Measurements from ENCODE around the gene FAM3A.
"Not testable (repeated sequence)": the region's sequence is repeated elsewhere in the genome, so short reads cannot be mapped to it uniquely, and the experiment has no call there.

FAM3A gene

GRCh38 chrX:154515966-154516655 is at the start of gene FAM3A:
TSS of gene FAM3A (minus strand) at chrX:154516232. CDS start at chrX:154515772, 460 bp downstream.
- peak within 1 kb of the TSS; percentile 65 for H3K4me3 ChIP-seq (ENCODE audit: control insufficient read depth, low read depth, low read length)
- TF ChIP-seq, protein P1, sequence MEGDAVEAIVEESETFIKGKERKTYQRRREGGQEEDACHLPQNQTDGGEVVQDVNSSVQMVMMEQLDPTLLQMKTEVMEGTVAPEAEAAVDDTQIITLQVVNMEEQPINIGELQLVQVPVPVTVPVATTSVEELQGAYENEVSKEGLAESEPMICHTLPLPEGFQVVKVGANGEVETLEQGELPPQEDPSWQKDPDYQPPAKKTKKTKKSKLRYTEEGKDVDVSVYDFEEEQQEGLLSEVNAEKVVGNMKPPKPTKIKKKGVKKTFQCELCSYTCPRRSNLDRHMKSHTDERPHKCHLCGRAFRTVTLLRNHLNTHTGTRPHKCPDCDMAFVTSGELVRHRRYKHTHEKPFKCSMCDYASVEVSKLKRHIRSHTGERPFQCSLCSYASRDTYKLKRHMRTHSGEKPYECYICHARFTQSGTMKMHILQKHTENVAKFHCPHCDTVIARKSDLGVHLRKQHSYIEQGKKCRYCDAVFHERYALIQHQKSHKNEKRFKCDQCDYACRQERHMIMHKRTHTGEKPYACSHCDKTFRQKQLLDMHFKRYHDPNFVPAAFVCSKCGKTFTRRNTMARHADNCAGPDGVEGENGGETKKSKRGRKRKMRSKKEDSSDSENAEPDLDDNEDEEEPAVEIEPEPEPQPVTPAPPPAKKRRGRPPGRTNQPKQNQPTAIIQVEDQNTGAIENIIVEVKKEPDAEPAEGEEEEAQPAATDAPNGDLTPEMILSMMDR (conservative IDR thresholded peaks at IDR 0.05; ENCODE audit: control insufficient read depth, insufficient read depth, low read depth, low read length) = no peak
- peak; percentile 83 for DNase-seq (ENCODE audit: low read depth)

- H3K4me3 ChIP-seq (ENCODE audit: control insufficient read depth, low read depth, low read length); DNase-seq (ENCODE audit: low read depth): not testable (repeated sequence)
Observed at GRCh38 chrX:154562295-154562694, 46.3 kb upstream of the FAM3A start.

- DNase-seq (ENCODE audit: low read depth) = not testable (repeated sequence)
Observed at GRCh38 chrX:154560326-154560725, 44.3 kb upstream of the FAM3A start.

GRCh38 chrX:154558896-154559295 is 42.9 kb upstream of the FAM3A start:
- H3K4me3 ChIP-seq (ENCODE audit: control insufficient read depth, low read depth, low read length); DNase-seq (ENCODE audit: low read depth): not testable (repeated sequence)

More at GRCh38 chrX:154560326-154560725, 44.3 kb upstream of the FAM3A start:
- not testable (repeated sequence) for H3K4me3 ChIP-seq (ENCODE audit: control insufficient read depth, low read depth, low read length)

- not testable (repeated sequence) for H3K4me3 ChIP-seq (ENCODE audit: control insufficient read depth, low read depth, low read length); DNase-seq (ENCODE audit: low read depth)
Observed at GRCh38 chrX:154558060-154558690, 42.1 kb upstream of the FAM3A start.

DNA sequence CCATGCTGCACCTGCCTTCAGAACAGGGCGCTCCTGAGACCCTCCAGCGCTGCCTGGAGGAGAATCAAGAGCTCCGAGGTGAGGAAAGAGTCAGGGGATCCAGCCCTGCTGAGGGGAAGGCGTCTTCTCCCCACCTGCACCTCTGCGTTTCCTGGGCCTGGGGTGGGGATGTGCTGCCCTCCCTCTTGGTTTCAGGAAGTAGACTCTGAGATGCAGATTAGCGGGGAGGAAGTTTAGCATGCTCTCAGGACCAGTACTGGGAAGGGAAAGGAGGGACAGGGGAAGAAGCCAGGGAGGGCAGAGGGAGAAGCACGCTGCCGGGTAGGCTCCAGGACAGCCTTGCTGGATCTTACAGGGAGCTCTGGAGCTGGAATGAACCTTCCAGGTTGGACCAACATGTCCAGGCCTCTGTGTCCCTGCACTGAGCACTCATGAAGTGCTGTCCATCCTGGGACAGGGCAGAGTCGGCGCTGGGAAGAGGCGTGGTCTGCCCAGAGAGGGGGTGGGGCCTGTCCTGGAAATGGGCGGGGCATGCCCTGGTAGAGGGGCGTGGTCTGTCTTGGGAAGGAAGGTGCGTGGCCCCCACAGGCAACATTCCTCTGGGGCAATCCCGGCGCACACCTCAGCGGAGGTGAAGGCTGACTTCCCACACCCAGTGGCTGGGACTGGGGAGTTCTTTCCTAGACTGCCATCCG is 36.2 kb upstream of the FAM3A start:
- H3K4me3 ChIP-seq (ENCODE audit: control insufficient read depth, low read depth, low read length); DNase-seq (ENCODE audit: low read depth): not testable (repeated sequence)

DNA sequence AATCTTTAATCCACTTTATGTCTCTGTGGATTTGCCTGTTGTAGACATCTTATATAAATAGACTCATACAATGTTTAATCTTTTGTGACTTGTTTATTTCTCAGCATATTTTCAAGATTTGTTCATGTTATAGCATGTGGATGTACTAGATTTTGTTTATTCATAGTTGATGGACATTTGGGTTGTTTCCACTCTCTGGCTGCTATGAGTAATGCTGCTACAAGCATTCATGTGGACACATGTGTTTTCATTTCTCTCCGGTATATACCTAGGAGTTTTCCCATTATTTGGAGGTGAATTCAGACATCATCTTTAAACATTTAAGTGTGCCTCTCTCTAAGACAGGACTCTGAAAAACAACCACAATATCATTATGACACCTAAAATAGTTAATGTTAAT is 33.7 kb upstream of the FAM3A start:
- TF ChIP-seq, protein P1 (conservative IDR thresholded peaks at IDR 0.05; ENCODE audit: control insufficient read depth, insufficient read depth, low read depth, low read length) = no peak
- H3K4me3 ChIP-seq (ENCODE audit: control insufficient read depth, low read depth, low read length) = no peak overlapping the region
- peak; percentile 41 for DNase-seq (ENCODE audit: low read depth)

GRCh38 chrX:154548028-154548316 is 31.9 kb upstream of the FAM3A start:
- TF ChIP-seq, protein P1 (conservative IDR thresholded peaks at IDR 0.05; ENCODE audit: control insufficient read depth, insufficient read depth, low read depth, low read length) = no peak
- H3K4me3 ChIP-seq (ENCODE audit: control insufficient read depth, low read depth, low read length) = peak overlapping the region; percentile 79
- DNase-seq (ENCODE audit: low read depth) = peak; percentile 41

GRCh38 chrX:154547245-154548027 is 31.4 kb upstream of the FAM3A start, which contains the start of gene IKBKG:
TSS of gene IKBKG (plus strand) at chrX:154547620. CDS start at chrX:154552003, 4,383 bp downstream.
- H3K4me3 ChIP-seq (ENCODE audit: control insufficient read depth, low read depth, low read length) = peak within 1 kb of the TSS; percentile 79
- peak; percentile 84 for DNase-seq (ENCODE audit: low read depth)
- TF ChIP-seq, protein P1 (conservative IDR thresholded peaks at IDR 0.05; ENCODE audit: control insufficient read depth, insufficient read depth, low read depth, low read length) = no peak
